22Rv1 (cell line): Measurements from ENCODE around the gene ITPR1.

ENCODE experiments used
- CTCF ChIP-seq: fragments of 450-650 bp; IDR thresholded peaks from 2 replicates; pipeline ENCODE4 v1.5.1; 2017; ENCODE audit warnings: mild to moderate bottlenecking
- ZFX ChIP-seq: fragments of 450-650 bp; IDR thresholded peaks from 2 replicates; pipeline ENCODE4 v1.6.1; 2017; ENCODE audit warnings: antibody characterized with exemption, borderline replicate concordance

- TF ChIP-seq CTCF (no peak), ZFX (no peak)
Observed at GRCh38 chr3:4641863-4642563, 148.9 kb downstream of the ITPR1 start.
